ENCODE results near the gene GPR160.

GPR160 gene

DNA sequence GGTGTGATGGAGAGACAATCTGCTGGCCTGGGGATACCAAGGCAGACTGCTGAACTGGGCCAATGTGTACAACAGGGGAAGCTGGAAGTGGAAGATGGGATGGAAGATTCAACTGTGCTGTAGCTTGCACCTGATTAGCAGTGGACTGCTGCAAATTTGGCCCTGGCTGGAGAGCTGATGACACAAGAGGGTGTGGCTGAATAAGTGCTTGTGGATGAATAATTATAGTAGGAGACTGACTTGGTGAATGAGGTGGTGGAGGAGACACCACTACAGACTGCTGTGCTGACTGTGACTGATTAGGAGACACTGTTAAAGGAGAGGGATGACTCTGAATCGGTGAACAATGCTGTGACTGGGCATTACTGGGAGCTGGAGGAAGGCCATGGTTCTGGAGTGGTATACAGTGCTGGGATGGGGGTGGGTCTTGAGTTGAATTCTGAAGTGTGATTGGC, 91.2 kb downstream of the GPR160 start:
- H3K36me3 ChIP-seq, result peaks cover 38% of the 10 kb centered on the region
- H3K4me1 ChIP-seq, result peaks cover 31% of the 10 kb centered on the region
- H3K27ac ChIP-seq, result peak overlapping the region; percentile 38; the same call in 1 of the 2 replicates
- H3K4me2 ChIP-seq, result peak overlapping the region; percentile 68
- H3K9ac ChIP-seq, result no peak overlapping the region
- no peak overlapping the region for H3K4me3 ChIP-seq
- TF ChIP-seq Cebpa-rat (IDR thresholded peaks at IDR 0.05), result no peak
- no peaks in the 10 kb centered on the region for H3K27me3 ChIP-seq
- H3K9me3 ChIP-seq, result peaks cover 19% of the 10 kb centered on the region
- H4K20me1 ChIP-seq, result peaks cover 15% of the 10 kb centered on the region

DNA sequence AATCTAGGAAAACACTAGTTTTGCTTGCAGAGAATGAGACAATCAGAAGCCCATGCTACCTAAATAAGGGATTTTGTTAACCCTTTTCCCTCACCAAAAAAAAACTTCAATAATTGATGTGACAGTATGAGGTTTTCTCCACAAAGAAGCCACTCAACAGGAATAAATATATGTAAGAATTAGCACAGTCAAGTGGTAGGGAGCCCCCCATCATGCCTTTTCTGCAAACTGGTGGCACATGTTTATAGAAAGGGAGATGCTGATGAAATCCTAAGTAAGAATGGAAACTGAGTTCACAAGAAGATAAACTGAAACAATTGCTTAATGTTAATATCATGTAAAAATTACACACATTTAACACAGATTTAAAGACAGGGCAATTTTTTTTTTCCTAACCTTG, 92.7 kb downstream of the GPR160 start:
- Histone ChIP-seq H3K4me3 (no peak overlapping the region), H3K27me3 (no peaks in the 10 kb centered on the region), H4K20me1 (peaks cover 15% of the 10 kb centered on the region), H3K4me1 (peaks cover 31% of the 10 kb centered on the region), H3K27ac (no peak overlapping the region), H3K9me3 (peaks cover 26% of the 10 kb centered on the region), H3K9ac (no peak overlapping the region), H3K36me3 (peaks cover 49% of the 10 kb centered on the region), H3K4me2 (no peak overlapping the region)
- TF ChIP-seq Cebpa-rat (IDR thresholded peaks at IDR 0.05), result no peak

DNA sequence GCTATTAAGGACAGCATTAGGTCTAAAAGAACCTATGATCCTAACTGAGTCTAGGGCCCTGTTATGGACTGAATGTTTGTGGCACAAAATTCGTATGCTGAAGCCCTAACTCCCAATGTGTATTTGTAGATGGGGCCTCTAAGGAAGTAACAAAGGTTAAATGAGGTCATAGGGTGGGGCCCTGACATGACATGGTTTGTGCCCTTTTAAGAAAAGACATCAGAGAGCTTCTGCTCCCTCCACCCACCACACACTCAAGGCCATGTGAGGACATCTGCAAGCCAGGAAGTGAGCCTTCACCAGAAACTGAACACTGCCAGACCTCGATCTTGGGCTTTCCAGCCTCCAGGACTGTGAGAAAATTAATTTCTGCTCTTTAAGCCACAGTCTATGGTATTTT, 94.5 kb downstream of the GPR160 start:
- Histone ChIP-seq H3K4me1 (peaks cover 26% of the 10 kb centered on the region), H3K36me3 (peaks cover 62% of the 10 kb centered on the region), H3K27ac (no peak overlapping the region), H3K27me3 (no peaks in the 10 kb centered on the region), H3K9me3 (peaks cover 26% of the 10 kb centered on the region), H3K4me2 (no peak overlapping the region), H3K4me3 (no peak overlapping the region), H3K9ac (no peak overlapping the region), H4K20me1 (peaks cover 20% of the 10 kb centered on the region)
- TF ChIP-seq Cebpa-rat (IDR thresholded peaks at IDR 0.05), result no peak

Data from BLaER1 (cell line).